ENCODE data around the gene SGK1.

GRCh38 chr6:134249239-134249758 lies 68.6 kb downstream of the SGK1 start:
- TF ChIP-seq NFRKB (IDR thresholded peaks at IDR 0.05) (no peak), FOXK2 (IDR thresholded peaks at IDR 0.05) (no peak), FOXA1 (IDR thresholded peaks at IDR 0.05) (no peak), PKNOX1 (IDR thresholded peaks at IDR 0.05) (no peak), SP1 (IDR thresholded peaks at IDR 0.05) (no peak)

Measured in HEK293T (cell line).